ENCODE data around the gene BORCS6. TPM values are rescaled to one million over a fixed set of nuclear protein-coding genes. Genes with fewer than 3 reads are reported as not detected.

The BORCS6 gene
- total and polyA plus RNA-seq, 2 experiments from 2014 or later = 3.4 to 5.6 TPM

- H3F3A ChIP-seq (ENCODE audit: insufficient read depth) = peaks cover 16% of the 10 kb centered on the region
- no peak overlapping the region for H3K9ac ChIP-seq
- no peak for TF ChIP-seq EZH2 (IDR thresholded peaks at IDR 0.05; ENCODE audit: insufficient read depth, poor library complexity, severe bottlenecking)
- TF ChIP-seq EZH2phosphoT487 (IDR thresholded peaks at IDR 0.05; ENCODE audit: insufficient read depth, low read depth) = no peak
- no peaks in the 10 kb centered on the region for H3K4me1 ChIP-seq (ENCODE audit: insufficient read depth)
- H3K27me3 ChIP-seq (replicated peaks; ENCODE audit: insufficient read depth) = no peaks in the 10 kb centered on the region
- 78 to 88% methylated on average over 7 to 15 of the region's 15 CpGs for WGBS, 2 experiments (ENCODE audit: low coverage in 1 of 2, low lambda C conversion rate in 2 of 2, missing lambda C conversion rate in 2 of 2)
- no peaks in the 10 kb centered on the region for H3K9me2 ChIP-seq (ENCODE audit: insufficient read depth)
- in situ Hi-C loops (cut with MboI) = no loop called here
- H3K27ac ChIP-seq = no peak overlapping the region
- no peak overlapping the region for H3K4me3 ChIP-seq
- H3K36me3 ChIP-seq (ENCODE audit: low read depth) = peaks cover 25% of the 10 kb centered on the region; the same call in 1 of the 2 replicates
- H3K79me2 ChIP-seq (ENCODE audit: insufficient read depth) = peaks cover 3% of the 10 kb centered on the region; the same call in 1 of the 2 replicates
- H3K9me3 ChIP-seq (ENCODE audit: low read depth) = no peaks in the 10 kb centered on the region
- no peak overlapping the region for H3K4me2 ChIP-seq (ENCODE audit: unreplicated experiment)
- no peaks in the 10 kb centered on the region for H4K20me1 ChIP-seq (ENCODE audit: insufficient read depth)
- no peak overlapping the region for H2AFZ ChIP-seq
- no peak for DNase-seq
Measured at GRCh38 chr17:8144401-8145231, 45.4 kb downstream of the BORCS6 start.

GRCh38 chr17:8143581-8144400 lies 46.2 kb downstream of the BORCS6 start:
- Histone ChIP-seq H3K9me2 (ENCODE audit: insufficient read depth) (no peaks in the 10 kb centered on the region), H2AFZ (no peak overlapping the region), H3F3A (ENCODE audit: insufficient read depth) (peaks cover 23% of the 10 kb centered on the region), H3K4me3 (no peak overlapping the region), H3K4me2 (ENCODE audit: unreplicated experiment) (no peak overlapping the region), H3K27ac (no peak overlapping the region), H4K20me1 (ENCODE audit: insufficient read depth) (no peaks in the 10 kb centered on the region), H3K4me1 (ENCODE audit: insufficient read depth) (no peaks in the 10 kb centered on the region), H3K27me3 (replicated peaks; ENCODE audit: insufficient read depth) (no peaks in the 10 kb centered on the region), H3K9ac (no peak overlapping the region), H3K9me3 (ENCODE audit: low read depth) (no peaks in the 10 kb centered on the region), H3K79me2 (ENCODE audit: insufficient read depth) (no peaks in the 10 kb centered on the region), H3K36me3 (ENCODE audit: low read depth) (peaks cover 25% of the 10 kb centered on the region; the same call in 1 of the 2 replicates)
- 80 to 81% methylated on average over 10 to 22 of the region's 22 CpGs for WGBS, 2 experiments (ENCODE audit: low coverage in 1 of 2, low lambda C conversion rate in 2 of 2, missing lambda C conversion rate in 2 of 2)
- TF ChIP-seq EZH2phosphoT487 (IDR thresholded peaks at IDR 0.05; ENCODE audit: insufficient read depth, low read depth) (no peak), EZH2 (IDR thresholded peaks at IDR 0.05; ENCODE audit: insufficient read depth, poor library complexity, severe bottlenecking) (no peak)
- in situ Hi-C loops (cut with MboI) = no loop called here
- DNase-seq = no peak

- no peaks in the 10 kb centered on the region for H3K27me3 ChIP-seq (replicated peaks; ENCODE audit: insufficient read depth)
- TF ChIP-seq EZH2phosphoT487 (IDR thresholded peaks at IDR 0.05; ENCODE audit: insufficient read depth, low read depth) (no peak), EZH2 (IDR thresholded peaks at IDR 0.05; ENCODE audit: insufficient read depth, poor library complexity, severe bottlenecking) (no peak)
- no peak overlapping the region for H3K4me3 ChIP-seq
- H3K27ac ChIP-seq = no peak overlapping the region
- in situ Hi-C loops (cut with MboI) = no loop called here
- H2AFZ ChIP-seq = no peak overlapping the region
- DNase-seq = no peak
- no peak overlapping the region for H3K9ac ChIP-seq
- no peaks in the 10 kb centered on the region for H4K20me1 ChIP-seq (ENCODE audit: insufficient read depth)
- 78 to 86% methylated on average over 6 to 14 of the region's 15 CpGs for WGBS, 2 experiments (ENCODE audit: low coverage in 1 of 2, low lambda C conversion rate in 2 of 2, missing lambda C conversion rate in 2 of 2)
- peaks cover 27% of the 10 kb centered on the region for H3F3A ChIP-seq (ENCODE audit: insufficient read depth)
- H3K4me2 ChIP-seq (ENCODE audit: unreplicated experiment) = no peak overlapping the region
- H3K9me3 ChIP-seq (ENCODE audit: low read depth) = no peaks in the 10 kb centered on the region
- no peaks in the 10 kb centered on the region for H3K79me2 ChIP-seq (ENCODE audit: insufficient read depth)
- H3K9me2 ChIP-seq (ENCODE audit: insufficient read depth) = no peaks in the 10 kb centered on the region
- H3K4me1 ChIP-seq (ENCODE audit: insufficient read depth) = peaks cover 4% of the 10 kb centered on the region
- peaks cover 17% of the 10 kb centered on the region; the same call in 1 of the 2 replicates for H3K36me3 ChIP-seq (ENCODE audit: low read depth)
Measured at GRCh38 chr17:8142887-8143580, 46.9 kb downstream of the BORCS6 start.
